ENCODE measurements around the gene HMGB1. TPM values are rescaled to one million over a fixed set of nuclear protein-coding genes. Genes with fewer than 3 reads are reported as not detected.

Gene HMGB1
- total and polyA plus RNA-seq, 4 donors = 83.9 to 276 (median 195) TPM

- Histone ChIP-seq H3K4me1 (ENCODE audit: control insufficient read depth in 4 of 4, insufficient read depth in 4 of 4, low read length in 3 of 4) (peaks cover 3 to 31% (median 21%) of the 10 kb centered on the region in 4 donors), H3K4me3 (ENCODE audit: low read depth in 1 of 3, low read length in 3 of 3) (peak overlapping the region; percentile 74 to 98 (median 91)), H3K36me3 (ENCODE audit: control insufficient read depth in 4 of 4, insufficient read depth in 3 of 4, low read depth in 1 of 4, low read length in 3 of 4) (peaks cover 0 to 8% (median 5%) of the 10 kb centered on the region in 4 donors), H3K9ac (ENCODE audit: low read depth in 1 of 2, low read length in 2 of 2) (peak overlapping the region; percentile 89 to 96), H3K27ac (ENCODE audit: low read depth in 1 of 2, low read length in 2 of 2) (peak overlapping the region; percentile 98 to 99), H3K9me3 (ENCODE audit: control insufficient read depth in 4 of 4, low read length in 3 of 4) (no peaks in the 10 kb centered on the region), H3K27me3 (ENCODE audit: control insufficient read depth in 4 of 4, insufficient read depth in 4 of 4, low read length in 3 of 4) (no peaks in the 10 kb centered on the region)
- whole genome bisulfite sequencing = under 1% methylated on average over 134 of the region's 136 CpGs
- DNase-seq (ENCODE audit: low spot score) = peak; percentile 81
- no peak for TF ChIP-seq YY1 (IDR thresholded peaks at IDR 0.05)
- no peak for TF ChIP-seq NR2F2 (IDR thresholded peaks at IDR 0.05)
- no peak for TF ChIP-seq CTCF (IDR thresholded peaks at IDR 0.05; ENCODE audit: low read depth, low read length, missing input control)
- TF ChIP-seq RAD21 (IDR thresholded peaks at IDR 0.05) = no peak
- peak; percentile 2 to 49 for TF ChIP-seq EGR1 (IDR thresholded peaks at IDR 0.05; ENCODE audit: low read depth in 2 of 2)
- no peak for TF ChIP-seq REST (IDR thresholded peaks at IDR 0.05)
- peak; percentile 0 for TF ChIP-seq FOXA1 (IDR thresholded peaks at IDR 0.05)
Observed at GRCh38 chr13:30464496-30465342, 1.0 kb downstream of the HMGB1 start.

DNA sequence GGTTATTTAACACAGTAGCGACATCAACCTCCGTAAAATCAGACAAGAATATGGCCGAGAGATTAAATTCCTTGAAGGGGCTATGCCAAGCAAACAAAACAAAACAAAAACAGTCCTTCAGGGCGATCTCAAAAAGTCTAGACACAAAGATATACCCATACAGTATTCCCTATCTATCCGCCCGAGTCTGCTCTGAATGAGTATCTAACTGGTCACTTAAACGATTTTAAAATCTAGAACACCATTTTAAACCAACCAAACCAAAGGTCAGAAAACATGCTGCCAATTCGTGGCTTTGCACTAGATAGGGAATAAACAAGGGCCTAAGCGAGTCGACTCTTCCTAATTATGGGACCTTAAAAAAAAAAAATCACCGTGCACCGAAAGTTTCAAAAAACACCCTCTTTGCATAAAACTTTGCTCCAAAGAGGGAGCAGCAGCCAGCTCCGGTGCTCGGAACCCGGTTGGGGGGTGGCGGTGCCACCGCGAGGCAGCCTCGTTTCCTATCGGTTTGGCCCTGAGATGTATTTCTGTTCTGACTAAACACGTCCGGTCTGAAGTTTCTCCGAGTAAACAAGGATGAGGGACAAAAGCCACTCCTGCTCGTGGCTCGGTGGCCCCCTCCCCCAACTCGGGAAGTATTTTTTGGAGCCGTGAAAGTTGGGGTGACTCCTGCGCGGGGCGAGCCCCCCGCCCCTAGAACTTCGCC, 1.8 kb downstream of the HMGB1 start:
- peak overlapping the region; percentile 74 to 98 (median 91) for H3K4me3 ChIP-seq (ENCODE audit: low read depth in 1 of 3, low read length in 3 of 3)
- H3K9me3 ChIP-seq (ENCODE audit: control insufficient read depth in 4 of 4, low read length in 3 of 4) = no peaks in the 10 kb centered on the region
- WGBS = under 1% methylated on average over 32 of the region's 32 CpGs
- H3K9ac ChIP-seq (ENCODE audit: low read depth in 1 of 2, low read length in 2 of 2) = peak overlapping the region; percentile 89 to 96
- H3K27ac ChIP-seq (ENCODE audit: low read depth in 1 of 2, low read length in 2 of 2) = peak overlapping the region; percentile 98 to 99
- peaks cover 4 to 33% (median 22%) of the 10 kb centered on the region in 4 donors for H3K4me1 ChIP-seq (ENCODE audit: control insufficient read depth in 4 of 4, insufficient read depth in 4 of 4, low read length in 3 of 4)
- H3K27me3 ChIP-seq (ENCODE audit: control insufficient read depth in 4 of 4, insufficient read depth in 4 of 4, low read length in 3 of 4) = no peaks in the 10 kb centered on the region
- peaks cover 0 to 8% (median 5%) of the 10 kb centered on the region in 4 donors for H3K36me3 ChIP-seq (ENCODE audit: control insufficient read depth in 4 of 4, insufficient read depth in 3 of 4, low read depth in 1 of 4, low read length in 3 of 4)
- DNase-seq (ENCODE audit: low spot score) = peak; percentile 67
- peak; percentile 61 for TF ChIP-seq FOXA2 (IDR thresholded peaks at IDR 0.05)
- TF ChIP-seq GABPA (IDR thresholded peaks at IDR 0.05 in 1 of 2, conservative IDR thresholded peaks at IDR 0.05 in 1 of 2) = no peak
- TF ChIP-seq NR2F2 (IDR thresholded peaks at IDR 0.05) = no peak
- peak in 1 of 2 donors; percentile 14 for TF ChIP-seq EGR1 (IDR thresholded peaks at IDR 0.05; ENCODE audit: low read depth in 2 of 2)
- TF ChIP-seq, protein P1, sequence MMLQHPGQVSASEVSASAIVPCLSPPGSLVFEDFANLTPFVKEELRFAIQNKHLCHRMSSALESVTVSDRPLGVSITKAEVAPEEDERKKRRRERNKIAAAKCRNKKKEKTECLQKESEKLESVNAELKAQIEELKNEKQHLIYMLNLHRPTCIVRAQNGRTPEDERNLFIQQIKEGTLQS (IDR thresholded peaks at IDR 0.05) = no peak
- TF ChIP-seq ZBTB33 (IDR thresholded peaks at IDR 0.05) = peak; percentile 13
- TF ChIP-seq TAF1 (conservative IDR thresholded peaks at IDR 0.05) = peak; percentile 72
- peak; percentile 54 for TF ChIP-seq FOXA1 (IDR thresholded peaks at IDR 0.05)
- TF ChIP-seq REST (IDR thresholded peaks at IDR 0.05) = peak; percentile 57
- TF ChIP-seq RAD21 (IDR thresholded peaks at IDR 0.05) = peak; percentile 35 to 48
- TF ChIP-seq YY1 (IDR thresholded peaks at IDR 0.05) = peak; percentile 94
- TF ChIP-seq HNF4G (IDR thresholded peaks at IDR 0.05) = no peak
- no peak for TF ChIP-seq CTCF (IDR thresholded peaks at IDR 0.05; ENCODE audit: low read depth, low read length, missing input control)
- peak in 1 of 2 donors; percentile 21 for TF ChIP-seq JUND (IDR thresholded peaks at IDR 0.05)

Data from liver (tissue), 9 donors.